Panc1 (cell line): Measurements from ENCODE around the gene LHX2. TPM values are rescaled to one million over a fixed set of nuclear protein-coding genes. Genes with fewer than 3 reads are reported as not detected.

Experiments
- ATAC-seq: fragments of 200-7000 bp; cut with Tn5 transposase; 2 replicates; pipeline ENCODE4 v1.9.1; 2020; ENCODE audit warnings: mild to moderate bottlenecking, moderate library complexity
- BruUV-seq: library from RNA; stranded (reverse); fragments of 400-500 nt; replicated peaks from 2 replicates; lab custom pipeline; 2021; lab: Mats Ljungman, UMichigan
- CTCF ChIA-PET: fragments of 300-600 bp; sonication (Branson Sonifier 250); formaldehyde crosslinking; loops from one replicate; lab custom pipeline; 2022; ENCODE audit warnings: antibody characterized with exemption; lab: Charles Lee
- POLR2A ChIA-PET: fragments of 300-600 bp; sonication (Branson Sonifier 250); formaldehyde crosslinking; loops from one replicate; lab custom pipeline; 2022; ENCODE audit warnings: antibody characterized with exemption; lab: Charles Lee
- DNase-seq: peaks from one replicate; pipeline ENCODE4 v3.0.0-alpha.2; 2010; ENCODE audit warnings: low read depth, low spot score
- H3K27ac ChIP-seq: 2 replicates; pipeline ENCODE4 v1.5.1; 2011; ENCODE audit warnings: mild to moderate bottlenecking, low read length, inconsistent platforms
- H3K27me3 ChIP-seq: fragments of 200-500 bp; sonication (Bioruptor generic); 2 replicates; pipeline ENCODE4 v1.6.0; 2014; ENCODE audit warnings: low read length, inconsistent platforms; ENCODE audit not compliant: control insufficient read depth, insufficient read depth
- H3K36me3 ChIP-seq: fragments of 200-500 bp; sonication (Bioruptor generic); 2 replicates; pipeline ENCODE4 v1.5.1; 2014; ENCODE audit warnings: inconsistent platforms, mild to moderate bottlenecking, low read length, moderate library complexity; ENCODE audit not compliant: control insufficient read depth, insufficient read depth
- H3K4me1 ChIP-seq: 2 replicates; pipeline ENCODE4 v1.5.1; 2011; ENCODE audit warnings: inconsistent platforms, mild to moderate bottlenecking, low read length, moderate library complexity; ENCODE audit not compliant: control insufficient read depth, insufficient read depth
- H3K4me3 ChIP-seq, 2 experiments: 2 replicates each; pipeline ENCODE4 v1.5.1; 2011 to 2012; ENCODE audit warnings: low read depth in 2 of 2, low read length in 2 of 2, mild to moderate bottlenecking in 2 of 2, inconsistent platforms in 1 of 2, moderate library complexity in 1 of 2
- H3K9me3 ChIP-seq: fragments of 200-500 bp; sonication (Bioruptor generic); 2 replicates; pipeline ENCODE4 v1.5.1; 2014; ENCODE audit warnings: low read depth, mild to moderate bottlenecking, inconsistent platforms, low read length, moderate library complexity; ENCODE audit not compliant: control insufficient read depth, insufficient read depth
- POLR2AphosphoS5 ChIP-seq: IDR thresholded peaks from 2 replicates; pipeline ENCODE4 v1.6.1; 2012; ENCODE audit warnings: mild to moderate bottlenecking, low read depth, low read length, moderate library complexity
- SIN3A ChIP-seq: IDR thresholded peaks from 2 replicates; pipeline ENCODE4 v1.6.1; 2012; ENCODE audit warnings: low read depth, mild to moderate bottlenecking, low read length, moderate library complexity, borderline replicate concordance; ENCODE audit not compliant: insufficient read depth
- TCF7L2 ChIP-seq: IDR thresholded peaks from 2 replicates; pipeline ENCODE4 v1.6.1; 2011; ENCODE audit warnings: mild to moderate bottlenecking, low read depth, low read length, inconsistent platforms
- in situ Hi-C: cut with HindIII; loops from 2 replicates; pipeline ENCODE4 v1.10.0; 2016; ENCODE audit warnings: low sequenced_read_pairs, low pct_unique_long_range_greater_than_20kb
- intact Hi-C: fragments of 100-400 bp; cut with micrococcal nuclease; formaldehyde crosslinking; loops from one replicate; pipeline ENCODE4 v1.10.0; 2022; ENCODE audit not compliant: unreplicated experiment
- total RNA-seq: library from RNA; stranded (reverse); gene quantifications from one replicate; pipeline ENCODE4 v1.2.1, GENCODE V29; 2021; ENCODE audit not compliant: unreplicated experiment
- TF ChIP-seq, protein P1 (sequence below), 2 experiments: IDR thresholded peaks; 2 replicates each; pipeline ENCODE4 v1.6.1; 2011 to 2012; ENCODE audit warnings: low read depth in 2 of 2, control low read depth in 1 of 2, low read length in 1 of 2, mild to moderate bottlenecking in 1 of 2, moderate library complexity in 1 of 2; ENCODE audit not compliant: insufficient read depth in 1 of 2
- TF ChIP-seq, protein P2 (sequence below): fragments of 450-650 bp; IDR thresholded peaks from 2 replicates; pipeline ENCODE4 v1.5.1; 2017; ENCODE audit warnings: mild to moderate bottlenecking

Gene LHX2
- total RNA-seq, 1 experiment from 2014 or later, result 0.36 TPM

DNA sequence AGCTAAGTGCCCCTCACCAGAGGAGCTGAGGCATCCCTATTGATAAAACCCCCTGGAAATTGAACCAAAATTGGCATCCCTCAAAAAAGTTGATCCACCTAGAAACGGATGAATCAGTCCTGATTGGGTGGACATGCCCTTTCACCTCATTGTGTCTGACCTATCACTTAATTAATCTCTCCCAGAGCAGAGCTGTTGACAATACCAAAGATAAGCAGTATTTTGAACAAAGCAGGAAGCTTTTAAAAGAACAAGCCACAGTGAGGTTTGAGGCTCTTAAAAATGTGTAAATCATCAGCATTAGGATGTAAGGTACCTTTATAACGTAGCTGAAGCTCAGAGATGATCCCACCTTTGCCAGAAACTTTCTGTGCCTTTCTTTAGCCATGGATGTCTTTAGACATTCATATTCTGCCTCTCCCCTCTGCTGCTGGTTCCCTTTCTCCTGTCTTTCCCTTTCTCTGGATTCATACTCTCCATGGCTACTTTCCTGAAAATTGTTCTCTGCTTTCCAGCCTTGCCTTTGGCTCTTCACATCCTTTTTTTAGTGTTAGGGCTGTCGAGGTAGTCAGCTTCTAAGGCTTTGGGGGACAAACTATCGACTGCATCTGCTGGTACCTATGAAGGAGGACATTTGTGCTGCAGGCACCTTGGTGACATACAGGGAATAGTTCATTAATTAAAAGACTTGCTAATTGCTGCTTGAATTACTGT lies 7.8 kb upstream of the LHX2 start:
- no peak overlapping the region for H3K4me3 ChIP-seq
- no peaks in the 10 kb centered on the region for H3K9me3 ChIP-seq
- H3K36me3 ChIP-seq, result no peaks in the 10 kb centered on the region
- no peaks in the 10 kb centered on the region for H3K4me1 ChIP-seq
- ChIA-PET POLR2A (no interaction called here), CTCF (interaction anchor here (1.5 kb wide), 1 partner anchor 37 kb away, joined by 11 read pairs; no protein-coding TSS in a partner anchor)
- no peak overlapping the region for H3K27ac ChIP-seq
- BruUV-seq, result no TSS peak
- DNase-seq (no peak), ATAC-seq (no peak)
- intact Hi-C loops, result no loop called here
- in situ Hi-C loops, result no loop called here
- no peak for TF ChIP-seq SIN3A
- TF ChIP-seq, protein P1, sequence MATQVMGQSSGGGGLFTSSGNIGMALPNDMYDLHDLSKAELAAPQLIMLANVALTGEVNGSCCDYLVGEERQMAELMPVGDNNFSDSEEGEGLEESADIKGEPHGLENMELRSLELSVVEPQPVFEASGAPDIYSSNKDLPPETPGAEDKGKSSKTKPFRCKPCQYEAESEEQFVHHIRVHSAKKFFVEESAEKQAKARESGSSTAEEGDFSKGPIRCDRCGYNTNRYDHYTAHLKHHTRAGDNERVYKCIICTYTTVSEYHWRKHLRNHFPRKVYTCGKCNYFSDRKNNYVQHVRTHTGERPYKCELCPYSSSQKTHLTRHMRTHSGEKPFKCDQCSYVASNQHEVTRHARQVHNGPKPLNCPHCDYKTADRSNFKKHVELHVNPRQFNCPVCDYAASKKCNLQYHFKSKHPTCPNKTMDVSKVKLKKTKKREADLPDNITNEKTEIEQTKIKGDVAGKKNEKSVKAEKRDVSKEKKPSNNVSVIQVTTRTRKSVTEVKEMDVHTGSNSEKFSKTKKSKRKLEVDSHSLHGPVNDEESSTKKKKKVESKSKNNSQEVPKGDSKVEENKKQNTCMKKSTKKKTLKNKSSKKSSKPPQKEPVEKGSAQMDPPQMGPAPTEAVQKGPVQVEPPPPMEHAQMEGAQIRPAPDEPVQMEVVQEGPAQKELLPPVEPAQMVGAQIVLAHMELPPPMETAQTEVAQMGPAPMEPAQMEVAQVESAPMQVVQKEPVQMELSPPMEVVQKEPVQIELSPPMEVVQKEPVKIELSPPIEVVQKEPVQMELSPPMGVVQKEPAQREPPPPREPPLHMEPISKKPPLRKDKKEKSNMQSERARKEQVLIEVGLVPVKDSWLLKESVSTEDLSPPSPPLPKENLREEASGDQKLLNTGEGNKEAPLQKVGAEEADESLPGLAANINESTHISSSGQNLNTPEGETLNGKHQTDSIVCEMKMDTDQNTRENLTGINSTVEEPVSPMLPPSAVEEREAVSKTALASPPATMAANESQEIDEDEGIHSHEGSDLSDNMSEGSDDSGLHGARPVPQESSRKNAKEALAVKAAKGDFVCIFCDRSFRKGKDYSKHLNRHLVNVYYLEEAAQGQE (IDR thresholded peaks at IDR 0.05; ENCODE audit: insufficient read depth in 1 of 2, low read depth in 2 of 2, low read length in 1 of 2), result no peak
- TF ChIP-seq, protein P2, sequence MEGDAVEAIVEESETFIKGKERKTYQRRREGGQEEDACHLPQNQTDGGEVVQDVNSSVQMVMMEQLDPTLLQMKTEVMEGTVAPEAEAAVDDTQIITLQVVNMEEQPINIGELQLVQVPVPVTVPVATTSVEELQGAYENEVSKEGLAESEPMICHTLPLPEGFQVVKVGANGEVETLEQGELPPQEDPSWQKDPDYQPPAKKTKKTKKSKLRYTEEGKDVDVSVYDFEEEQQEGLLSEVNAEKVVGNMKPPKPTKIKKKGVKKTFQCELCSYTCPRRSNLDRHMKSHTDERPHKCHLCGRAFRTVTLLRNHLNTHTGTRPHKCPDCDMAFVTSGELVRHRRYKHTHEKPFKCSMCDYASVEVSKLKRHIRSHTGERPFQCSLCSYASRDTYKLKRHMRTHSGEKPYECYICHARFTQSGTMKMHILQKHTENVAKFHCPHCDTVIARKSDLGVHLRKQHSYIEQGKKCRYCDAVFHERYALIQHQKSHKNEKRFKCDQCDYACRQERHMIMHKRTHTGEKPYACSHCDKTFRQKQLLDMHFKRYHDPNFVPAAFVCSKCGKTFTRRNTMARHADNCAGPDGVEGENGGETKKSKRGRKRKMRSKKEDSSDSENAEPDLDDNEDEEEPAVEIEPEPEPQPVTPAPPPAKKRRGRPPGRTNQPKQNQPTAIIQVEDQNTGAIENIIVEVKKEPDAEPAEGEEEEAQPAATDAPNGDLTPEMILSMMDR, result no peak
- TF ChIP-seq POLR2AphosphoS5, result no peak
- no peak for TF ChIP-seq TCF7L2
- H3K27me3 ChIP-seq, result peaks cover 47% of the 10 kb centered on the region

DNA sequence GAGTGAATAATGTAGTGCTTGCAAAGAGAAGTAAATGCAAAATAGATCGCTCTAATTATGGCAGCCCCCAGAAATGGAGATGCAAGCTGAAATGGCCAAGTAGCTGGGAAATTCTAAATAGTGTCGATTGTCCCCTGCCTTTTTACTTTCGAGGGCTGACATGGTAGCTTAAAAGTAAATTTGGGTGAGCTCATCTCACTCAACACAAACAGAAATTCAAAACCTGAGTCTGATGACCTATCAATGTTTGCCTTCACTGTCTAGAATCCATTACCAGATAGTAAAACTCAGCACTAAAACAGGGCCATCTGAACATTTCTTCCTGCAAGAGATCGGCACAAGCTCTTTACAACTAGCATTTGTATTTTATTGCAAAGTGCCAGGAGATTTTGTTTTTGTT lies 7.0 kb upstream of the LHX2 start:
- ChIA-PET POLR2A (no interaction called here), CTCF (interaction anchor here (1.5 kb wide), 1 partner anchor 36 kb away, joined by 11 read pairs; no protein-coding TSS in a partner anchor)
- TF ChIP-seq POLR2AphosphoS5, result no peak
- TF ChIP-seq SIN3A, result no peak
- TF ChIP-seq, protein P2, result no peak
- no peak for TF ChIP-seq TCF7L2
- TF ChIP-seq, protein P1 (IDR thresholded peaks at IDR 0.05; ENCODE audit: insufficient read depth in 1 of 2, low read depth in 2 of 2, low read length in 1 of 2), result no peak
- H3K4me3 ChIP-seq, result no peak overlapping the region
- BruUV-seq, result no TSS peak
- H3K27me3 ChIP-seq, result peaks cover 47% of the 10 kb centered on the region
- H3K36me3 ChIP-seq, result no peaks in the 10 kb centered on the region
- in situ Hi-C loops, result no loop called here
- intact Hi-C loops, result no loop called here
- ATAC-seq (no peak), DNase-seq (no peak)
- no peaks in the 10 kb centered on the region for H3K9me3 ChIP-seq
- no peaks in the 10 kb centered on the region for H3K4me1 ChIP-seq
- H3K27ac ChIP-seq, result no peak overlapping the region
